Stimulated activated memory B cell treated with anti-CD40 and anti-IgM and Interleukin-4, amounts not matched to agents 10 μg/mL and 1 μg/mL and 100 μg/mL, for 72 hours (primary cell): ENCODE data around the gene MAP3K21.

Experiments used
- ATAC-seq: fragments of 150-1000 bp; cut with Tn5 transposase; 2 replicates; pipeline ENCODE4 v1.10.0; 2021
- H3K27ac Mint-ChIP-seq: one replicate; pipeline ENCODE4 v1.8.0; 2022; ENCODE audit warnings: mild to moderate bottlenecking, mixed read lengths
- H3K27me3 Mint-ChIP-seq: one replicate; pipeline ENCODE4 v1.8.0; 2022; ENCODE audit warnings: mixed read lengths
- H3K36me3 Mint-ChIP-seq: one replicate; pipeline ENCODE4 v1.8.0; 2022; ENCODE audit warnings: mixed read lengths
- H3K4me1 Mint-ChIP-seq: one replicate; pipeline ENCODE4 v1.8.0; 2022; ENCODE audit warnings: mixed read lengths
- H3K4me3 Mint-ChIP-seq: one replicate; pipeline ENCODE4 v1.8.0; 2022; ENCODE audit warnings: mild to moderate bottlenecking, moderate library complexity, mixed read lengths
- H3K9me3 Mint-ChIP-seq: one replicate; pipeline ENCODE4 v1.8.0; 2022; ENCODE audit warnings: mixed read lengths

The MAP3K21 gene

DNA sequence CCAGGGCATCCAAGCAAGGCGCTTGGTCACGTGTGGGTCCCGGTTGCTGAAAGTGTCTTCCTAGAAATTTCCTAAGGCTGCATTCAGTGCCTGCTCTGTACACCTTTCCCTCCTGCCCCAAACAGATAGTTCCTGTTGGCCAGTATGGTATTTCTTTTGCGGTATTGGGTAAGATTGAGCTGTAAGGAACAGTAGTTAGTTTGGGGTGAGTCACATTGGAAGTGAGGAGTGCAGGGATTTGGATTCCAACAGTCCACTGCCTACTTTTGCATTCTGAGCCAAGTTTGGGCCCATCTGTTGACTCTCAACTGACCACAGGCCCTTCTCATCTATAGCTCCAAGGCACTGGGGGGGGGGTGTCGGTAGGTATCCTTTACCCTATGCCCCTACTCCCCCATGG lies 83.4 kb downstream of the MAP3K21 start:
- H3K4me3 Mint-ChIP-seq = no peak overlapping the region
- H3K36me3 Mint-ChIP-seq = no peaks in the 10 kb centered on the region
- no peaks in the 10 kb centered on the region for H3K27me3 Mint-ChIP-seq
- peaks cover 8% of the 10 kb centered on the region for H3K9me3 Mint-ChIP-seq
- H3K27ac Mint-ChIP-seq = no peak overlapping the region
- no peaks in the 10 kb centered on the region for H3K4me1 Mint-ChIP-seq
- ATAC-seq = no peak

DNA sequence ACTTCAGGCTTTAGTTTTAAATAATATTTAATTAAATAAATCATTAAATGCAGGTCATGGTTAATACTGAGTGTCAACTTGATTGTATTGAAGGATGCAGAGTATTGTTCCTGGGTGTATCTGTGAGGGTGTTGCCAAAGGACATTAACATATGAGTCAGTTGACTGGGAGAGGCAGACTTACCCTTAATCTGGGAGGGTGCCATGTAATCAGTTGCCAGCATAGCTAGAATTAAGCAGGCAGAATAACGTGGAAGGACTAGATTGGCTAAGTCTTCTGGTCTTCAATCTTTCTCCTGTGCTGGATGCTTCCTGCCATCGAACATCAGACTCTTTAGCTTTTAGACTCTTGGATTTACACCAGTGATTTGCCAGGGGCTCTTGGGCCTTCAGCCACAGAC lies 85.3 kb downstream of the MAP3K21 start:
- Mint-ChIP-seq H3K27me3 (no peaks in the 10 kb centered on the region), H3K27ac (no peak overlapping the region), H3K9me3 (peaks cover 5% of the 10 kb centered on the region), H3K4me3 (no peak overlapping the region), H3K4me1 (no peaks in the 10 kb centered on the region), H3K36me3 (no peaks in the 10 kb centered on the region)
- ATAC-seq = no peak

- Mint-ChIP-seq H3K27ac (no peak overlapping the region), H3K27me3 (peaks cover 30% of the 10 kb centered on the region), H3K4me3 (no peak overlapping the region), H3K36me3 (no peaks in the 10 kb centered on the region), H3K9me3 (peaks cover 4% of the 10 kb centered on the region), H3K4me1 (no peaks in the 10 kb centered on the region)
- ATAC-seq = no peak
Observed at GRCh38 chr1:233421293-233421692, 93.8 kb downstream of the MAP3K21 start.

- Mint-ChIP-seq H3K9me3 (peaks cover 4% of the 10 kb centered on the region), H3K27me3 (peaks cover 30% of the 10 kb centered on the region), H3K27ac (no peak overlapping the region), H3K4me1 (no peaks in the 10 kb centered on the region), H3K36me3 (no peaks in the 10 kb centered on the region), H3K4me3 (no peak overlapping the region)
- no peak for ATAC-seq
Observed at GRCh38 chr1:233424779-233425178, 97.3 kb downstream of the MAP3K21 start.

- Mint-ChIP-seq H3K4me3 (no peak overlapping the region), H3K27me3 (peaks cover 40% of the 10 kb centered on the region), H3K9me3 (peaks cover 3% of the 10 kb centered on the region), H3K27ac (no peak overlapping the region), H3K4me1 (no peaks in the 10 kb centered on the region), H3K36me3 (no peaks in the 10 kb centered on the region)
- ATAC-seq = no peak
Observed at GRCh38 chr1:233427907-233428306, 100.4 kb downstream of the MAP3K21 start.

GRCh38 chr1:233431753-233432403 lies 104.4 kb downstream of the MAP3K21 start:
- H3K4me3 Mint-ChIP-seq = no peak overlapping the region
- no peaks in the 10 kb centered on the region for H3K36me3 Mint-ChIP-seq
- peaks cover 5% of the 10 kb centered on the region for H3K9me3 Mint-ChIP-seq
- H3K27ac Mint-ChIP-seq = no peak overlapping the region
- ATAC-seq = no peak
- peaks cover 17% of the 10 kb centered on the region for H3K27me3 Mint-ChIP-seq
- H3K4me1 Mint-ChIP-seq = no peaks in the 10 kb centered on the region

GRCh38 chr1:233432916-233433315 lies 105.4 kb downstream of the MAP3K21 start:
- Mint-ChIP-seq H3K27ac (no peak overlapping the region), H3K27me3 (peaks cover 17% of the 10 kb centered on the region), H3K4me3 (no peak overlapping the region), H3K4me1 (no peaks in the 10 kb centered on the region), H3K36me3 (no peaks in the 10 kb centered on the region), H3K9me3 (peaks cover 5% of the 10 kb centered on the region)
- no peak for ATAC-seq

DNA sequence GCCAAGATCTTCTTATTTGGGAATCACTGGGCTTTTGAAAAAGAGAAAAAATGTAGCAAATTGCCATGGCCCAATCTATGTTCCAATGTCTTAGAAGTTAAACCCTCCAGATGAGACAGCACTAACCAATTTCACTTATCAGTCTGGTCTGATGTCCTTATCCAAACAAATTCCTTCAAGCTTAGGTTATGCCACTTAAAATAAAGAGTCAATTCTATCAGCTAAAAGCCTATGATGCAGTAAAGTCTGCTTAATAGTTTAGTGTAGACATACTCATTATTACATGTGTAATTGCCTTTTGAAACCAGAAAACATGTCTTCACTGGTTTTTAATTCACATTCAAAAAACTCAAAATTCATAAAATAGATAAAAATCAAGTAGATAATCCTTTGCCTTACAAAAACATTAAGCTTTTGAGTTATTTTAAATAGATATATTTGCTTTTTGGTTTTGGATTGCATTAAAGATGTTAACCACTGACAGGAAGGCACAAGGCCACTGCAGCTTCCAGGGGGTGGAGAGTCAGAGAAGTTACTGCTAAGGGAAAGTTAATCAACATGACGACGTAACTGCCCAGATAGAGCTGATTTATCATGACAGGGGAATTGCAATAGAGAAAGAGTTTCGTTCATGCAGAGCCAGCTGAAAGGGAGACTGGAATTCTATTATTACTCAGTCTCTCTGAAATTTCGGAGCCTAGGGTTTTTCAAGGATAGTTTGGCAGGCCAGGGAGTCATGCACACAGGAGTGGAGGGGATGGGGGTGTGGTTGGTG lies 106.1 kb downstream of the MAP3K21 start:
- Mint-ChIP-seq H3K9me3 (peaks cover 5% of the 10 kb centered on the region), H3K27me3 (peaks cover 17% of the 10 kb centered on the region), H3K36me3 (no peaks in the 10 kb centered on the region), H3K4me1 (no peaks in the 10 kb centered on the region), H3K27ac (no peak overlapping the region), H3K4me3 (no peak overlapping the region)
- ATAC-seq = no peak
